ENCODE results near the gene S100A7A.
A peak's percentile ranks its signal among the peaks of the same experiment; 100 is the strongest.
"Not testable (repeated sequence)": the region's sequence is repeated elsewhere in the genome, so short reads cannot be mapped to it uniquely, and the experiment has no call there.

S100A7A gene

DNA sequence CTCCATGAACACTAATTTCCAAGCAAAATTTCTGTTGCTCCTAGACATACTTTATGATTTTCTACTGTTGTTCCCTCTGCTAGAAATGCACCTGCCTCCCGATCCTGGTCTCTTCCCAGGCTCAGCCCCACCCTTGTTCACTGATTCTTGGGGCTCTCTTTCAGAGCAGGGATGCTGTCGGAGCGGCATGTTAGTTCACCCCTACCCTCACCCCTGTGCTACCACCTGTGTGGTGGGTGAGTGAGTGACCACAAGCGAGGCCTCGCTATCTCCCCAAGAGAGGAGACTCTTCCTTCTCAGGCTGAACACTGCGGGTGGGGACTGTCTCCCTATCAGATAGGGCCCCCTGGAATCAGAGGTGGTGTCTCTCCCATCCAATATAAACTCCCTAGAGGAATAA lies 20.5 kb upstream of the S100A7A start:
- no peak for DNase-seq

DNA sequence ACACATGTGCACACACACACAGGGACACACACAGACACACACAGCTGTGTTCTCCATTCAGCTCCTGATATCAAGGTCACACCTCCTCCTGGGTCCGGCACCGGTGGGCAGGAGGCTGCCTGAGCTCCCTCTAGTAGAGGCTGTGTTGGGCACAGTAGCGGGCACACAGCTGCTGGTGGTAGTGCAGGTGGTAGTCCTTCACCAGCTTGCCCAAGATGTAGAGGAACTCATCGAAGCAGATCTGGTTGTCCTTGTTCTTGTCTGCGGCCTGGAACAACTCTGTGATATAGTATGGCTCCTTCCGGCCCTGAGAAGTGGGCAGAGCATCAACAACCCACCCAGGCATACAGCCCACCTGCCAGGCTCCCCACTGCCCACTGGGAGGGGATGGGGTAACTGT lies 19.9 kb upstream of the S100A7A start:
- DNase-seq, result no peak

GRCh38 chr1:153397051-153397923 lies 19.0 kb upstream of the S100A7A start:
- no peak for DNase-seq

- DNase-seq, result no peak
Measured at GRCh38 chr1:153397924-153398651, 18.2 kb upstream of the S100A7A start.

GRCh38 chr1:153399401-153400055 lies 16.8 kb upstream of the S100A7A start:
- no peak for DNase-seq

- no peak for DNase-seq
Measured at GRCh38 chr1:153400244-153400643, 16.1 kb upstream of the S100A7A start.

DNA sequence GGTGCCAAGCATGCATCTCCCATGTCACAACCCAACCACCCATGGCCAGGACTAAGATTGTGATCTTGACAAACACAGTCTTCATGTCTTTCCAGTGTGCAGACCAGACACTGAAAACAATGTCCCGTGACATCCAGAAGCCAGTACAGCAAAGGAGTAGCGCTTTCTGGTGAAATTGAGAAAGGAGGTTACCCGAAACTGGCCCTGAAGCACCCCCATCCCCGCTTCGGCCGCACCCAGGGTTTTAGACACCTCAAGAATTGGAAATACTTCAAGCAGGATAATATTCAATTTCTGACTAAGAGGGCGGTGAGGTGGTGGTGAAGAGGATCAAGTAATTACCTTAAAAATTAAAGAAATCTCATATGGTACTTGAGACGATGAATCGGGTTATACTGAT lies 14.9 kb upstream of the S100A7A start:
- no peak for DNase-seq

GRCh38 chr1:153402226-153402625 lies 14.1 kb upstream of the S100A7A start:
- no peak for DNase-seq

- no peak for DNase-seq
Measured at GRCh38 chr1:153403421-153404085, 12.8 kb upstream of the S100A7A start.

- DNase-seq, result no peak
Measured at GRCh38 chr1:153404086-153404635, 12.2 kb upstream of the S100A7A start.

DNA sequence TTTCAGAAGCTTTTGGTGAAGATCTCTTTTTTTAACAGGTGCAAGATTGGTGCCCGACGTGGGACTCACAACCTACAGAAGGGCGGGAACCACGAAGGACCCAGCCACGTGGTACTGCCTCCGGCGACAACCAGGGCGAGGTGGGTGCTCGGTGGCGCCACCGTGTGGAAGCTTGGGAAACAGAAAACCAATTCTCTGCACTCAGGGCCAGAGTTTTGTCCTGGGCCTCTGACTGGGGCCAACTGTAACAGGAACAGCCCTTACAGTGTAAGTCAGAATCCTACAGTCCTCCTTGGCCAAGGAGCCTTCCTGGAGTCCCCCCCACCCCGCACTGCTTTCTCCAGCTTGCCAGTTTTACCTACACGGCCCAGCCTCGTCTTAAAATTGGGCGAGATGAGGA lies 11.6 kb upstream of the S100A7A start:
- DNase-seq, result peak in 2 of 4 experiments; percentile 9 to 21

DNA sequence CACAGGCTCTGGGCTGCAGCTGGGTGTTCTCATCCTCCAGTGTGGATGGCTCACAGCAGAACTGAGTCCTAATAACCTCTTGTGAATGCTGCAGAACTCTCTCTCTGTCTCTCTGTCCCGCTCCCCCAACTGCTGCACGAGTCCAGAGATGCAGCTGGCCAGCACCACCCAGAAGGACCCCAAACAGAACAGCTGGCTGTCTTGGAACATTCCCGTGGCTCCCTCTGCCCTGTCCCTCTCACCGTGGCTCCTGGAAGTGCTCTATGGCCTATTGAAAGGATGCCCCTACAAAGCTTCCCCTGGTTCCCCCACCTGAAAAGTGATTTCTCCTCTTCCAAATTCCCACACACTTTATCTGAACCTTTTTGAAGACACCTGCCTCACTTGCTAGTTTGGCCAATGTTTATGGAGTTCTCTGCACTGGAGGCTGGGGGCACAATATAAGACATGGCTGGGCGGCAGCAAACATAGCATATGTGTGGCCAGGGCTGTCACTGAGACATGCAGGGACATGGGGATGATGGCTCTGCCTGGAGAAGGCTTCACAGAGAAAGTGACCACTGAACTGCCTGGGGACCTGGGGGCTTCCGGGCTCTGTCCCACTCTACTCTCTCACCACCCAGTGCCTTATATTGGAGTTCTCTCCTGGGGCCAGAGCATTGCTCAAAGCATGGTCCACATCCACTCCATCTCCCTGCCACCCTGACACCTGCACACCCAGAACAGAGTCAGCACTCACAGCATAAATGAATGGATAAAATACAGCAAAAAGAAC lies 10.3 kb upstream of the S100A7A start:
- DNase-seq, result not testable (repeated sequence)

DNA sequence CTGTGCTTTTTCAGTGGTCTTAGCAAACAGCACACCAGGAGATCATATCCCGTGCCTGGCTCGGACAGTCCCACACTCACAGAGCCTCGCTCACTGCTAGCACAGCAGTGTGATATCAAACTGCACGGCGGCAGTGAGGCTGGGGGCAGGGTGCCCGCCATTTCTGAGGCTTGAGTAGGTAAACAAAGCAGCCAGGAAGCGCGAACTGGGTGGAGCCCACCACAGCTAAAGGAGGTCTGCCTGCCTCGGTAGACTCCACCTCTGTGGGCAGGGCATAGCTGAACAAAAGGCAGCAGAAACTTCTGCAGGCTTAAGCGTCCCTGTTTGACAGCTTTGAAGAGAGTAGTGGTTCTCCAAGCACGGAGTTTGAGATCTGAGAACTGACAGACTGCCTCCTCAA lies 9.0 kb upstream of the S100A7A start:
- DNase-seq, result not testable (repeated sequence)

GRCh38 chr1:153413961-153414360 lies 2.4 kb upstream of the S100A7A start:
- not testable (repeated sequence) for DNase-seq

DNA sequence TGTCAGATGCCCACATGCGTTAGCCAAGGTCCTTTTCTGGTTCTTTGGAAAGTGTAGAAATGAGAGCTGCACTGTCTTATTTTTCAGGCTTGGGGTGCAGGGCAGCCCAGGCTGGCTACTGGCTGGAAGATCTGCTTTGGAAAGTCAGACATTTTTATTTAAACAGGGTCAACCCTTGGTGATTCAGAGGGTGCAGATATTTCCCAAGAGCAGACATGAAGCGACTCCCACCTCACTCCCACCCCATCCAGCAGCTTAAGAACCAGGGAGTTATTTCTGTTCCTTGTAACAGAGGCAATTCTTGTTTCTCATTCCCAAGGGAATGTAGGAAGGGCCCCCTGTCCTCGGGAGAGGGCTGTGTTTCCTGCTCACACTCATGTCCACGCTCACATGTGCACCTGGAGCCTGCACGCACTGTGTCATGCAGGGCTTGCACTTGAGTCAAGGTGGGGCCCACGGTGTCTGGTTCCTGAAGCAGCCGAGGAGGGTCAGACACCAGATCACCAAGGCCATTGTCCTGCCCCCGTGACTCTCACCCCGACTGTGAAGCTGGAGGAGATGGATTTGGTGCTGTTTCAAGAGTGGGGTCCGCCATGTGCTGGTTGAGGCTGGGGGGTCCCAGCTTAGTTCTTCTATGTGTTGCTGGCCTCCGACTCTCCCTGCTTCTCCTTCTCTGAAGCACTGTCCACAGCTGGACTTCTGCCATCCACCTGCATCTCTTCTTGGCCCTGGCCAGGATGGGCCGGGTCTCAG lies 992 bp downstream of the S100A7A start:
- no peak for DNase-seq

- DNase-seq, result not testable (repeated sequence)
Measured at GRCh38 chr1:153418758-153419435, 2.6 kb downstream of the S100A7A start.

DNA sequence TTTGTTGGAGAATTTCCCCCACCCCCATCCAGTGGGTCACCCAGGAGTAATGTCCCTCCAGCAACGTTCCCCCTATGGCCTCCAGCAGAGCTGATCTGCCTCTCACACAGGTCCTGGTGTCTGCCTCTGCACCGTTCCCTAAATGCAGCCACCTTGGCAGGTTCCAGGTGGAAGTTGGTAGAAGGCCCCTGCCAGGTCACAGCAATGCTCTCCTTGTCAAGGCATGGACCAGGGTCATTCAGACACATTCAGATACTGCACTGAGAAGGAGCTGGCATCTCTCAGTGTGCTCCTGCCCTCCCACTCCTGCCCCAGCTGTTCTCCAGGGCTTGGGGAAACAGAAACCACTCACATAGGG lies 3.1 kb downstream of the S100A7A start:
- DNase-seq, result not testable (repeated sequence)

- DNase-seq, result no peak
Measured at GRCh38 chr1:153420306-153420705, 4.0 kb downstream of the S100A7A start.

GRCh38 chr1:153422450-153423068 lies 6.2 kb downstream of the S100A7A start:
- DNase-seq, result peak; percentile 7 to 47 (median 10)

DNA sequence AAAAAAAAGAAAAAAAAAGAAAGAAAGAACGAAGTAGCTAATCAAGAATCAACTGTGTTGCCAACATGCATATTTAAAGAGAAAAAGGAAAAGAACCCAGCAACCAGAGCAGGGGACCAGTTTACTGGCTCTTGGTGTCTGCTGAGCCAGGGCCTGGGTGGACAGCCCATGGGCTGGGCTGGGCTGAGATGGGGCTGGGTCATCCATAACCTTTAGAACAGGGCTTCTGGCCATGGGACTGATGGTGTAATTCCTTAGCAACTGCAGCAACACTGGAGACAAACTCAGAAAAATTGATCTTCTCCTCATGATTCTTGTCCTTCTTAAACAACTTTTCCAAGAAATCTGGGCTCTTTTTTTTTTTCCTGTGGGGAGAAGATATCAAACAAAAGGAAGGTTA lies 10.5 kb downstream of the S100A7A start:
- DNase-seq, result no peak
